GM18526 (cell line): ENCODE measurements around the gene IP6K1.

Source experiments
- POLR2A ChIP-seq: IDR thresholded peaks from 3 replicates; pipeline ENCODE4 v1.6.1; 2011; ENCODE audit not compliant: insufficient read length; ENCODE audit errors: extremely low read depth

Gene IP6K1

GRCh38 chr3:49712631-49713317, 73.6 kb downstream of the IP6K1 start:
- no peak for TF ChIP-seq POLR2A

- no peak for TF ChIP-seq POLR2A
These were observed 74.2 kb downstream of the IP6K1 start for GRCh38 chr3:49712166-49712565.

- TF ChIP-seq POLR2A, result no peak
These were observed 74.9 kb downstream of the IP6K1 start for GRCh38 chr3:49711489-49711888.

GRCh38 chr3:49709852-49710251, 76.5 kb downstream of the IP6K1 start:
- no peak for TF ChIP-seq POLR2A

- TF ChIP-seq POLR2A, result no peak
These were observed 79.2 kb downstream of the IP6K1 start for GRCh38 chr3:49707113-49707480.

GRCh38 chr3:49706456-49707112, 79.8 kb downstream of the IP6K1 start:
- TF ChIP-seq POLR2A, result no peak

GRCh38 chr3:49705390-49705960, 80.9 kb downstream of the IP6K1 start:
- no peak for TF ChIP-seq POLR2A

- TF ChIP-seq POLR2A, result no peak
These were observed 81.7 kb downstream of the IP6K1 start for GRCh38 chr3:49704629-49705028.

GRCh38 chr3:49703956-49704355, 82.4 kb downstream of the IP6K1 start:
- TF ChIP-seq POLR2A, result no peak

- no peak for TF ChIP-seq POLR2A
These were observed 82.9 kb downstream of the IP6K1 start for GRCh38 chr3:49703443-49703927.

GRCh38 chr3:49702672-49703071, 83.7 kb downstream of the IP6K1 start:
- no peak for TF ChIP-seq POLR2A

GRCh38 chr3:49701388-49702077, 84.8 kb downstream of the IP6K1 start:
- no peak for TF ChIP-seq POLR2A

GRCh38 chr3:49700453-49701128, 85.8 kb downstream of the IP6K1 start:
- no peak for TF ChIP-seq POLR2A

- no peak for TF ChIP-seq POLR2A
These were observed 86.3 kb downstream of the IP6K1 start for GRCh38 chr3:49700014-49700413.

- no peak for TF ChIP-seq POLR2A
These were observed 86.9 kb downstream of the IP6K1 start for GRCh38 chr3:49699281-49699979.
